DMS79 (cell line): ENCODE measurements around the gene CAMK1D.
A peak's percentile ranks its signal among the peaks of the same experiment; 100 is the strongest.

ENCODE experiments used
- DNase-seq: peaks from one replicate; lab custom pipeline; 2025; lab: John Stamatoyannopoulos, UW

The CAMK1D gene

DNA sequence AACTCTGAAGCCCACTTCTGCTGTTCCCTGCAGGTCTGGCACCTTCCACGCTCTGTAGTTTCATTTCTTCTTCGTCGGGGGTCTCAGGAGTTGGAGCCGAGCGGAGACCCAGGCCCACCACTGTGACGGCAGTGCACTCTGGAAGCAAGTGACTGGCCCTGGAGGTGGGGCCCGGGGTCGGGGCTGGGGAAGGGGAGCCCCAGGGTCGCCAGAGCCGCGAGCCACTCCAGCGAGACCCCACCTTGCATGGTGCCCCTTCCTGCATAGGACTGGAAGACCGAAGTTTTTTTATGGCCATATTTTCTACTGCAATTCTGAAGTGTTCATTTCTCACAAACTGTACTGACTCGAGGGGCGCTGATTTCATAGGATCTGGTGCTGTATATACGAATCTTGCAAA lies 479.4 kb downstream of the CAMK1D start:
- DNase-seq = no peak

GRCh38 chr10:12829831-12830390 lies 480.6 kb downstream of the CAMK1D start:
- no peak for DNase-seq

DNA sequence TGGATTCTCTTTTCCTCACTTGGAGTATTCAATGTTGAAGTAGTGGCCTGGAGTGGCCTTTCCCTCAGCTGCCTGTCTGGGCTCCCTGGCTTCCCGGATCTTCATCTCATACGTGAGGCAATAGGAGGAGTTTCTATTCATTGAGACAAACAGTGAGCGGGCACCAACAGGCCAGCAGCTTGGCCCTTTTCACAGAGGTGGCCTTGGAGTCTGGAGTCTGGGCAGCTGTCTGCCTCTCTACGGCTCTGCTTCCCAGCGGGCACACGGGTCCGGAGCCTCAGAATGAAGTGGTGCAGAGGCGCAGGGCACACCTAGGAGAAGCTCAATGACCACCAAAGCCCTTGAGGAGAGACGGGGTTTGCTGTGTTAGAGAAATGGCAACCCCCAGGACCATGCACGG lies 482.7 kb downstream of the CAMK1D start:
- no peak for DNase-seq

DNA sequence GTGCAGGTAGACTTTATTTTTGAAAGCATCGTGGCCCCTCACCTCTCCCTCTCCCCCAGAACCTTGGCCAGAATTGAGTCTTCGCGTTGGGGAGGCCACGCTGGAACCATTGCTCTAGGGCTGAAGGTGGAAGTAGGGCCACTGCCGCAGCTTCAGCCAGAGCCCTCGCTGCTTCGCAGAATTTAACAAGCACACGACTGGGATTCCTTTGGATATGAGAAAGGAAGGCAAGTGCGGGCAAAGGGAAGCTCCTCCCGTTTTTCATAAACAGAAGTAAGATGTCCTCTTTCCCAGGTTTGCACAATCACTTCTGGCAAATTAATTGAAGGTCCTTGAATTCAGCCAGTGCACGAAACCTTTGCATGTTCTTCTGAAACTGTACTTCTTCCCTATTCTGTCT lies 484.1 kb downstream of the CAMK1D start:
- no peak for DNase-seq

GRCh38 chr10:12834116-12834665 lies 484.8 kb downstream of the CAMK1D start:
- DNase-seq = no peak

DNA sequence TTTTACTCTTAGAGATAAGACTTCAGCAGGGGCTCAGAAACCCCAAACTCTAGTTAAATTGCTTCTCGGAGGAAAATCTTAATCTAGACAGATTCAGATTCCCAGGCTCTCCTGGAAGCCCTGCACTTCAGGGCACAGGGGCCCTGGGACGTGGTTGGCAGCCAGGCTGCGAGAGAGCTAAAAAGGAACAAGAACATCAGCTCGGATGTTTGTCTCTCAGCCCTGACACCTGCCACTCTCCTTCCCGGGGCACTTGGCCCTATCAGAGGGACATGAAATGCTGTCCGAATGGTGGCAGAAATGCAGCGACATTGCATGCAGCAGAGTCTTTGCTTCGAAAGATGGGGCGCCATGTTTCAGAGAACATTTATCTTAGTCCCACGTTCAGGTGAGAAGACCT lies 485.4 kb downstream of the CAMK1D start:
- no peak for DNase-seq

GRCh38 chr10:12835709-12836108 lies 486.4 kb downstream of the CAMK1D start:
- no peak for DNase-seq

GRCh38 chr10:12838366-12838765 lies 489.0 kb downstream of the CAMK1D start:
- no peak for DNase-seq

DNA sequence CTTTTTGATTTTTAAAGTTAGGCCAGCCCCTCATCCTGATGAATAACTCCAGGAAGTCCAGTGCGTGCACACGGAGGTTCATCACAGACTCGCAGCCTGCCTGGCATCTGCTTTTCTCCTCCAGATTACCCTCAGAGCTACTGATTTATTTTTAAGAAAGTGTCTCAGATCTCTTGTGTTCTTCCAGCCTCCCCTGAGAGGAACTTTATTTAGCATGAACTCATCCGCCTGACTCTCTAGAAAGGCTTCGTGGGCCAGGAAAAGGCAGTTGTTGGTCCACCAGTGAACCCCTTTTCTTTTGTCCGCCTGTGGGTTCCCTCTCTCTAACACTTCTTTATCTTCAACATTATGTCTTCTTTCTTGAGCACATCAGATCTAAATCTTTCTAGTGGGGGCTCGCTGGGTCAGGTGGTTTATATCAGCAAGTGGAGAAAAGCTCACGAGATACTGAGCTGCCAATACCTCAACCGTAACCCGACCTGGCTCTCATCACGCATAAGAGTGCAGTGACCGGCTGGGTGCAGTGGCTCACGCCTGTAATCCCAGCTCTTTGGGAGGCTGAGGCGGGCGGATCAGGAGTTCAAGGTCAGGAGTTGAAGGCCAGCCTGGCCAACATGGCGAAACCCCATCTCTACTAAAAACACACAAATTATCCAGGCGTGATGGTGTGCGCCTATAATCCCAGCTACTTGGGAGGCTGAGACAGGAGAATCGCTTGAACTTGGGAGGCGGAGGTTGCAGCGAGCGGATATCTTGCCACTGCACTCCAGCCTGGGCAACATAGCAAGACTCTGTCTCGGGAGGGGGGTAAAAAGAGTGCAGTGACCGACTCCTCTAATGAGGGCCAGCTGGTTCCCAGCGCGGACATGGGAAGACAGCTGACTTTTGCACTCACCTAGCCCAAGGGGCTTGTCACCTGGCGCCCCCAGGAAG lies 489.9 kb downstream of the CAMK1D start:
- DNase-seq = no peak

DNA sequence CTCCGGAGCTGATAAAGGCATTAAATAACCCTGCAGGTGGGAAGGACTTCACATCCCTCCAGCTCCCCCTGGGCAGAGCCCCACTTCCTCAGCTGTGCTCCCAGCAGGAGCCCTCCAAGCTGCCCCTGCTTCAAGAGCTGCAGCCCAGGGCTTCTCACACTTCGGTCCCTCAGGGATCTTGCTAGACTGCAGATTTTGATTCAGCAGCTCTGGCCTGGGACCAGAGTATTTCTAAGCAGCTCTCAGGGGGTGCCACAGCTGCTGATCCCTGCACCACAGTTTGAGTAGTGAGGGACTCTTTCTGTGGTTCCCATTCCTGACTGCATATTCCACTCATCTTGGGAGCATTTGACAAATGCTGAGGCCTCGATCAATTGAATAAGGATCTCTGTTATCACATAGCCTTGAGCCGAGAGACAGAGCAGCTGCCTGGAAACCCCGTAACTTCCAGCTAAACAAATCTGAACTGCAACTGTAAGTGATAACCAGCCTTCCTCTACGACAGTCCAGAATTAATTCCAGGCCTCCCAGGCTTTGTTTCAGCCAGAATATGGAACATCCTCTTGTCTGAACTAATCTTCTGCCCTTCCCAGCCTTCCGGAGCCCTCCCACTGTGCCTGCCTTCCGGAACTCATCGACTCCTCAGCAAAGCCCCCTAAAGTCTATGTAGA lies 490.7 kb downstream of the CAMK1D start:
- DNase-seq = no peak

DNA sequence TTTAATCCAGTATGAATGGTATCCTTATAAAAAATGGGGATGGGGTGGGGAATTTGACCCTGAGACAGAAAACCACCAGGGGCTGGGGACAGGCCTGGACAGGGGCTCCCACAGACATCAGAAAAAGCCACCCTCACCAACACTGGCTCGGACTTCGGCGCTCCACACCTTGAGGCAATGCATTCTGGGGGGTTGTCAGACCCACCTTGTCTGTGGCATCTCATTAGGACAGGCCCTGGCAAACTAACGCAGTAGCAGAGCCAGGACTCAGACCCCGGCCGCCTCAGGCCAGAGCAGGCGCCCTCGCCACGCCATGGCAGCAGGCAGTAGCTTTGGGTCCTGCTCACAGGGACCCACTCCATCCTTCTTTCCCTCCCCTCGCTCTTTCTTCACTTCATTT lies 492.1 kb downstream of the CAMK1D start:
- no peak for DNase-seq

DNA sequence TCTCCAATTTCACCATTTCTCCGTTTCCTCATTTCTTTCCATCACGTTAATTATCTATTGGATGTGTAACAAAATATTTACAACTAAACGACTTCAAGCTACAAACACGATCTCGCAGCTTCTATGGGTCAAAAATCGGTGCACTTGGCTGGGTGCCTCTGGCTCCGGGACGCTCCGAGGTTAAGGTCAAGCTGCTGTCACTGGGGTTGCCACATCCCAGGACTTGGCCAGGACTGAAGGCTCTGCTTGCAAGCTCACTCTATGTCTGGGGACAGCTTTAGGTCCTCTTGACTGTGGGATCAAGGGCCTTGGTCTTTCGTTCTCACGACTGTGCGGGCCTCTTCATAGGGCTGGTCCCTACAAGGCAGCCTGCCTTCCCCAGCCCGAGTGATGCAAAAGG lies 492.5 kb downstream of the CAMK1D start:
- no peak for DNase-seq

GRCh38 chr10:12842310-12842709 lies 493.0 kb downstream of the CAMK1D start:
- DNase-seq = no peak

DNA sequence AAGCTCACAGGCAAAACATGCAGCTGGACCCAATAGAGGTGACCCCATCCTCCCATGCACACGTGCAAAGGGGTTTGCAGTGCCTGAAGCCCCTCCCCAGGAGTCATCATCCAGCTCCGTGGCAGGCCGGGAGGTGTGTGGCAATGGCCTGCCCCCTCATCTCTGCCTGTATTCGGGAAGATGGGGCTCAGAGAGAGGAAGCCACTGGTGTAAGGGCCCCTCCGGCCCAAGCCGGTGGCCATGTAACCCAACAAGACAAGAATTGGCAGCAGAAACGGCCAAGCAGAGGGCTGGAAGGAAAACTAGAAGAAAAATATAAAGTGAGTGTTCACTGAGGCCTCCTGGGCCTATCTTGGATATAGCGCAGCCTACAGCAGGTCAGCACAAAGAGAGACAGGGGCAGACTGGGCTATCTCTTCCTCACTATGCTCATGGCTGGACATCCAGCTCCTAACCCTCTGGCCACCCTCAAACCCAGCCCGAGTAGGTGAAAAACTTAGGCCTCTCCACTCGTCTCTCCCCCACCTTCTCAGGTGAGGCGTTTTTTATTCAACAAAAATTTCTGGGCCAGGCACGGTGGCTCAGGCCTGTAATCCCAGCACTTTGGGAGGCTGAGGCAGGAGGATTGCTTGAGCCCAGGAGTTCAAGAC lies 494.1 kb downstream of the CAMK1D start:
- no peak for DNase-seq

DNA sequence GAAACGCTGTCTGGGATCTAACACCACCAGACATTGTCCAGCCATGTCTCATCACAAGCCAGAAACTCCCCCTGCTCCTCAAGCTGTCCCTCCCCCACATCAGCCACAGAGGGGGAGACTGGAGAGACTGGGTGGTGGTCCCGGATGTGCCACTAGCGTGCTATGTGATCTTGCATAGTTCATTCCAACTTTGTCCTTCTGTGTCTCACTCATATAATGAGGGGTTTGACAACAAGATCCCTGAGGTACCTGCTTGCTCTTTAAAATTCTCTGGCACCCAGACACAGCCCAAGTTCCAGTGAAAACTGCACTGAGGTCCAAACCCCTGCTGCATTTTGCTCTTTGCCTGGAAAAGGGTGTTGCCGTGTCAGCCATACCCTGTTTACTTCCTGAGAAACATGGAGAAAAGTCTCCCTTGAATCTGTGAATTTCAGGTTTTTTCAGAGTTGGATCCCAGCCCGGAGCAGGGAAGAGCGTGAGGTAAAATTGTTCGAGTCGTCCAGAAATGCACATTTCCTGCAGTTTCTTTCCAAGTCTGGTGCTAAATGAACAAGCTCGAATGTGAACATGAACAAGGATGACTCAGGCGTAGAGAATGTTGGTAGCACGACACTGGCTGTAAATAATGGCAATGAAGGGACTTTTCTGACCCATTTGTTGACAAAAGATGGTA lies 495.6 kb downstream of the CAMK1D start:
- no peak for DNase-seq

- no peak for DNase-seq
Observed at GRCh38 chr10:12846718-12847117, 497.4 kb downstream of the CAMK1D start.

DNA sequence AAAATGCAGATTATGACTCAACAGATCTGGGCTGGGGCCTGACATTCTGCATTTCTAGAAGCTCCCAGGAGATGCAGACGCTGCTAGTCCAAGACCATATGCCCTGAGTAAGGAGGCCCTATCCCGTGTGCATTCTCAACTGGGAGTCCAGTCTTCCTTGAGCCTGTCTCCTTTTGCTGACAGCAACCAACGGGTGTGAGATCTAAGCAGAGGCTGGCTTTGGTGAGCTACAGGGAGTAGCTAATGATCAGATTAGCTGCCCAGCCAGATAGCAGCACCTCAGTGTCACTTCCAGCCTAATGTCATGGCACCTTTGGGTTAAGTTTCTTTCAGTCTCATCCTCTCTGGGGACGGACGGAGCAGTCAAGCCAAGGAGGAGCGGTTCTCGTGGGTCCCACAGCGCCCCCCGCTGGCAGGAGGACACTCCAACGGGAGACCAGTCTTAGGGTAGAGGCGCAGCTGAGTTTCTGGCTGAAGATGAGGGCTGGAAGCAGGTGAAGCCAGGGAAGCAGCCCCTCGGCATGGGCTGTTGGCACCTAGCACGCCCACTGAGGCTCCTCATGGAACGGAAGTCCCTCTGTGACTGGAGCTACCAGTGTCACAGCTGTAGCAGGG lies 498.1 kb downstream of the CAMK1D start:
- DNase-seq = no peak

- DNase-seq = no peak
Observed at GRCh38 chr10:12848439-12849173, 499.3 kb downstream of the CAMK1D start.

GRCh38 chr10:12849319-12850181 lies 500.2 kb downstream of the CAMK1D start:
- peak; percentile 46 for DNase-seq

- DNase-seq = no peak
Observed at GRCh38 chr10:12852687-12853086, 503.3 kb downstream of the CAMK1D start.
